HG02884 (cell line): ENCODE results near the gene ZNF831.

Source experiments
- ATAC-seq: cut with Tn5 transposase; IDR thresholded peaks from one replicate; pipeline ENCODE4 v1.9.1; 2021; ENCODE audit warnings: mild to moderate bottlenecking, moderate library complexity; ENCODE audit not compliant: unreplicated experiment

ZNF831 gene

DNA sequence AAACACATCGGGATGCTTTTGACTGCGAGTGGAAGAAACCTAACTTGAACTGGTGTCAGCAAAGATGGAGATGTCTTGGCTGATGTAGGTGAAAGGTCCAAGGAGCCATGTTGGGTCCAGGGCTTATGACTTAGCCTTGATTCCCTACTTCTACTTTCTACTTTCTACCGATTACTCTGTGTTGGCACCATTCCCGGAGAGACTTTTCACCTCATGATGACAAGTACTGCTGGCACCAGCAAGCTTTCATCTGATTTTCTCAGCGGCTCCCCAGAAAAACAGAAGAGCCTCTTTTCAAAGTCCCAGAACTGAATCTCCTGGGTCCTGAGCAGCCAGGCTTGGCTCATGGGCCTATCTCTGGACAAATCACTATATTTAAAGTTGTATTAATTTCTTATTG, 131.9 kb downstream of the ZNF831 start:
- no peak for ATAC-seq

GRCh38 chr20:59297686-59298085, 134.1 kb downstream of the ZNF831 start:
- ATAC-seq = no peak

DNA sequence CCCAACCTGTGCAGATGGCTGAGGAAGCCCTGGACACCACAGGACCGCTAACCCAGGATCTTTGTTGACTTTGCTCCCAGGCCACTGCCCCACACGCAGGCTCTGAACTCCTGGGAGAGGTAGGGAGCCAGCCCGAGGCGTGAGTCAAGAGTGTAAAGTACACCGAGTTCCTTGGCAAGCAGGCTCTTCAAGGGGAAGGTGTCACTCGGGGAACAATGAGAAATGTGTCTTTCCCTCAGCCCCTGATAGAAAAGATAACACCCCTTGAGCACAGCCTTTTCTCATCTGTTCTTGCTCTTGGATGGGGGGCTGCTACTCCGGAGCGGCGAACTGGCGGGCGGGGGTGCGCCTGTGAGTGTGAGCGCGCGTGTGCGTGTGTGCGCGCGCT, 136.3 kb downstream of the ZNF831 start:
- ATAC-seq = no peak

GRCh38 chr20:59300333-59301081, 136.9 kb downstream of the ZNF831 start, which contains the start of gene EDN3:
TSS of gene EDN3 (plus strand) at chr20:59300611. CDS start at chr20:59300813, 202 bp downstream.
- ATAC-seq = no peak

GRCh38 chr20:59301343-59302007, 137.9 kb downstream of the ZNF831 start:
- no peak for ATAC-seq

DNA sequence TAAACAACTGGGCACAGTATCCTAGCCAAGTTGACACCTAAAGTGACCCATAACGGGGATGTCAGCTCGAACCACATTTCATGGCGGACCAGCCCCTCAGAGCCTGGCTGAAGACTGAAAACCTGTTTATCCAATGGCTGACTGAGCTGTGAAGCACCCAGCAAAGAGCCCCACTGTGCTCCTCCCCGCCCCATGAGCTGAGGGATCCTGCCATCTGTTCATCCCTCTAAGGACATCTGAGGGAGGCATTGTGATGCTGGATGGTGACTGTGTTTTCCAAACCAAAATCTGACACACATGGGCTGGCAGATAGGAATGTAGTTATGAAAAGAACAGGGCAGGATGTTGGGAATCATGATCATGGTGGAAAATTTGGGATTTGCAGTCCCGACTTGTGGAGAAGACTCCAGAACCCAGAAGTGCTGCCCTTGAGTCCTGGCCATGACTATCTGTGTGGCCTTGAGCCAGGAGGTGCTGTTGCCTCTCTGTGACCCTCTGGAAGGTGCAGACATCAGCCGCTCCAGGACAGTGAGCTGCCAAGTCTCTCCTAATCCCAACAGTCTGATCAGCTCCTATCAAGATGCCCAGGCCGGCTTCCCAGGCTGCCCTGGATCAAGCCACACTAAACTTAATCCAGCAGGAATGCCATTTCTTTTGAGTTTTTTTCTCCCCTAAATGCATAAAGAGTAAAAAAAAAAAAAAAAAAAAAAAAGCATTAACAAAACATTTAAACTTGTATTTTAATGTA, 142.5 kb downstream of the ZNF831 start:
- ATAC-seq = no peak

DNA sequence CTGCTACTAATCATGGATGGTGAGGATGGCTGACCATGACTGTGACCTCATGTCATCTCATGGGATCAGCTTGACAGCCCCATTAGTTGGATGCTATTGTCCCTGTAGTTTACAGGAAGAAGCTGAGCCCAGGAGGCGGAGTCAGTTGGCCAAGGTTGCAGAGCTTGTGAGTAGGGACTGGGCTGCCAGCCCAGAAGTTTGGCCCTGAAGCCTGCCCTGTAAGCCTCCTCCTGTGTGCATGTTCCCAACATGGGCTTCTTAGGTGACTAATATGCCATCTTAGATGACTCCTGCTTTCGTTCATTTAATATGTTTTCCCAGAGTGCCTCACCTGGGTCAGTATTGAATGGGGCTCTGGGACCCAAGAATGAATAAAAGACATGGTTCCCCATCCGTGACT, 143.6 kb downstream of the ZNF831 start:
- no peak for ATAC-seq
